ENCODE data around the gene HSPH1. TPM values are rescaled to one million over a fixed set of nuclear protein-coding genes. Genes with fewer than 3 reads are reported as not detected.

The HSPH1 gene
- total and polyA plus RNA-seq, 2 of the 8 experiments (the other 6 are each of a cell fraction or from before 2014, with no cell fraction given) = 14.2 to 145 TPM

GRCh38 chr13:31151837-31152236 lies 9.9 kb downstream of the HSPH1 start:
- Histone ChIP-seq H3K79me2 (ENCODE audit: control insufficient read depth in 1 of 2, insufficient read depth in 2 of 2, low read length in 2 of 2) (peaks cover 0 to 2% of the 10 kb centered on the region in 2 experiments; a peak in 1 of 4 replicates), H3K4me1 (replicated peaks in 1 of 4; ENCODE audit: control insufficient read depth in 3 of 4, insufficient read depth in 4 of 4, low read length in 3 of 4) (no peaks in the 10 kb centered on the region), H3K9ac (replicated peaks in 1 of 4; ENCODE audit: extremely low read depth in 1 of 4, low read depth in 3 of 4, low read length in 3 of 4) (no peak overlapping the region), H3K4me3 (ENCODE audit: extremely low read depth in 1 of 4, insufficient read depth in 2 of 4, low read depth in 3 of 4, low read length in 4 of 4) (no peak overlapping the region), H4K8ac (ENCODE audit: extremely low read depth, insufficient read depth, low read length) (no peak overlapping the region), H4K5ac (ENCODE audit: insufficient read length, low read depth, low read length) (no peak overlapping the region), H3K14ac (ENCODE audit: insufficient read length) (no peak overlapping the region), H3K23me2 (ENCODE audit: low read depth, low read length) (no peaks in the 10 kb centered on the region), H4K91ac (replicated peaks; ENCODE audit: insufficient read length, low read length) (no peak overlapping the region), H3K27me3 (replicated peaks in 1 of 4; ENCODE audit: control insufficient read depth in 3 of 4, extremely low read depth in 1 of 4, insufficient read depth in 3 of 4, low read length in 3 of 4) (peaks cover 0 to 1% (median 0%) of the 10 kb centered on the region in 4 experiments; a peak in 1 of 7 replicates), H3K18ac (ENCODE audit: extremely low read depth, low read length) (no peak overlapping the region), H3K27ac (ENCODE audit: low read depth, low read length) (no peak overlapping the region), H3K56ac (replicated peaks; ENCODE audit: insufficient read length, low read depth, low read length) (no peak overlapping the region), H3K4ac (replicated peaks; ENCODE audit: insufficient read length, low read depth, low read length) (no peak overlapping the region), H2BK15ac (ENCODE audit: low read length) (no peak overlapping the region), H2BK5ac (ENCODE audit: low read depth, low read length) (no peak overlapping the region), H3K23ac (ENCODE audit: insufficient read length) (no peak overlapping the region), H3K9me3 (ENCODE audit: insufficient read depth in 2 of 2, low read depth in 1 of 2, low read length in 1 of 2) (no peaks in the 10 kb centered on the region), H4K20me1 (replicated peaks in 1 of 2; ENCODE audit: control insufficient read depth in 1 of 2, insufficient read depth in 2 of 2, low read length in 2 of 2) (peaks cover 0 to 3% of the 10 kb centered on the region in 2 experiments), H2BK120ac (replicated peaks; ENCODE audit: low read depth, low read length) (no peak overlapping the region), H2AFZ (ENCODE audit: low read length) (no peak overlapping the region), H3K36me3 (ENCODE audit: control insufficient read depth in 2 of 4, insufficient read depth in 4 of 4, low read length in 3 of 4) (peaks cover 22 to 87% (median 56%) of the 10 kb centered on the region in 4 experiments), H2AK5ac (ENCODE audit: low read depth, low read length) (no peak overlapping the region), H2BK20ac (ENCODE audit: low read length) (no peak overlapping the region), H2BK12ac (ENCODE audit: low read depth, low read length) (no peak overlapping the region), H3K79me1 (ENCODE audit: low read depth, low read length) (no peaks in the 10 kb centered on the region), H3K4me2 (ENCODE audit: insufficient read depth in 1 of 2, low read depth in 2 of 2, low read length in 2 of 2) (no peak overlapping the region)
- no peak for DNase-seq (ENCODE audit: low read depth in 1 of 2, low spot score in 2 of 2)
- TF ChIP-seq MAX (IDR thresholded peaks at IDR 0.05) (no peak), CEBPB (IDR thresholded peaks at IDR 0.05; ENCODE audit: low read depth, low read length) (peak; percentile 57; the same call in 1 of the 2 replicates)
- POLR2A ChIA-PET (ENCODE audit: partially characterized antibody) = interaction anchor here (2.6 kb wide), 1 partner anchor 9 kb away, joined by 8 read pairs; no protein-coding TSS in a partner anchor
- WGBS, 2 experiments (ENCODE audit: extremely low coverage in 1 of 2, insufficient coverage in 1 of 2, insufficient read length in 1 of 2, insufficient replicate concordance in 2 of 2, low coverage in 1 of 2, low lambda C conversion rate in 2 of 2, missing lambda C conversion rate in 1 of 2) = 91% methylated on average over 3 of the region's 3 CpGs; no CpG with 5 or more reads in 1 of the 2 experiments
- CTCF ChIA-PET (ENCODE audit: partially characterized antibody) = interaction anchor here (1.5 kb wide), 1 partner anchor 9 kb away, joined by 5 read pairs; no protein-coding TSS in a partner anchor
- no peak for FAIRE-seq

Data from H1 (cell line).